Measurements from ENCODE around the gene RFT1.

GRCh38 chr3:53140847-53141845 lies 10.9 kb upstream of the RFT1 start:
- TF ChIP-seq, protein P1, sequence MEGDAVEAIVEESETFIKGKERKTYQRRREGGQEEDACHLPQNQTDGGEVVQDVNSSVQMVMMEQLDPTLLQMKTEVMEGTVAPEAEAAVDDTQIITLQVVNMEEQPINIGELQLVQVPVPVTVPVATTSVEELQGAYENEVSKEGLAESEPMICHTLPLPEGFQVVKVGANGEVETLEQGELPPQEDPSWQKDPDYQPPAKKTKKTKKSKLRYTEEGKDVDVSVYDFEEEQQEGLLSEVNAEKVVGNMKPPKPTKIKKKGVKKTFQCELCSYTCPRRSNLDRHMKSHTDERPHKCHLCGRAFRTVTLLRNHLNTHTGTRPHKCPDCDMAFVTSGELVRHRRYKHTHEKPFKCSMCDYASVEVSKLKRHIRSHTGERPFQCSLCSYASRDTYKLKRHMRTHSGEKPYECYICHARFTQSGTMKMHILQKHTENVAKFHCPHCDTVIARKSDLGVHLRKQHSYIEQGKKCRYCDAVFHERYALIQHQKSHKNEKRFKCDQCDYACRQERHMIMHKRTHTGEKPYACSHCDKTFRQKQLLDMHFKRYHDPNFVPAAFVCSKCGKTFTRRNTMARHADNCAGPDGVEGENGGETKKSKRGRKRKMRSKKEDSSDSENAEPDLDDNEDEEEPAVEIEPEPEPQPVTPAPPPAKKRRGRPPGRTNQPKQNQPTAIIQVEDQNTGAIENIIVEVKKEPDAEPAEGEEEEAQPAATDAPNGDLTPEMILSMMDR (IDR thresholded peaks at IDR 0.05), result no peak
- no peak for TF ChIP-seq POLR2A (IDR thresholded peaks at IDR 0.05)
